Rectal smooth muscle tissue (tissue), 1 donor: Measurements from ENCODE around the gene TRERF1.
"Not testable (repeated sequence)": the region's sequence is repeated elsewhere in the genome, so short reads cannot be mapped to it uniquely, and the experiment has no call there.

Experiments
- H3K27ac ChIP-seq: one replicate; pipeline ENCODE4 v1.7.0; 2013; ENCODE audit warnings: low read depth, low read length, inconsistent platforms
- H3K27me3 ChIP-seq: one replicate; pipeline ENCODE4 v1.7.0; 2013; ENCODE audit warnings: low read length; ENCODE audit not compliant: control insufficient read depth, insufficient read depth
- H3K36me3 ChIP-seq: one replicate; pipeline ENCODE4 v1.7.0; 2013; ENCODE audit warnings: low read length; ENCODE audit not compliant: control insufficient read depth, insufficient read depth
- H3K4me1 ChIP-seq: one replicate; pipeline ENCODE4 v1.7.0; 2013; ENCODE audit warnings: low read length; ENCODE audit not compliant: control insufficient read depth, insufficient read depth
- H3K4me3 ChIP-seq: one replicate; pipeline ENCODE4 v1.7.0; 2013; ENCODE audit warnings: low read length
- H3K9ac ChIP-seq: one replicate; pipeline ENCODE4 v1.7.0; 2013; ENCODE audit warnings: low read length

Gene TRERF1

DNA sequence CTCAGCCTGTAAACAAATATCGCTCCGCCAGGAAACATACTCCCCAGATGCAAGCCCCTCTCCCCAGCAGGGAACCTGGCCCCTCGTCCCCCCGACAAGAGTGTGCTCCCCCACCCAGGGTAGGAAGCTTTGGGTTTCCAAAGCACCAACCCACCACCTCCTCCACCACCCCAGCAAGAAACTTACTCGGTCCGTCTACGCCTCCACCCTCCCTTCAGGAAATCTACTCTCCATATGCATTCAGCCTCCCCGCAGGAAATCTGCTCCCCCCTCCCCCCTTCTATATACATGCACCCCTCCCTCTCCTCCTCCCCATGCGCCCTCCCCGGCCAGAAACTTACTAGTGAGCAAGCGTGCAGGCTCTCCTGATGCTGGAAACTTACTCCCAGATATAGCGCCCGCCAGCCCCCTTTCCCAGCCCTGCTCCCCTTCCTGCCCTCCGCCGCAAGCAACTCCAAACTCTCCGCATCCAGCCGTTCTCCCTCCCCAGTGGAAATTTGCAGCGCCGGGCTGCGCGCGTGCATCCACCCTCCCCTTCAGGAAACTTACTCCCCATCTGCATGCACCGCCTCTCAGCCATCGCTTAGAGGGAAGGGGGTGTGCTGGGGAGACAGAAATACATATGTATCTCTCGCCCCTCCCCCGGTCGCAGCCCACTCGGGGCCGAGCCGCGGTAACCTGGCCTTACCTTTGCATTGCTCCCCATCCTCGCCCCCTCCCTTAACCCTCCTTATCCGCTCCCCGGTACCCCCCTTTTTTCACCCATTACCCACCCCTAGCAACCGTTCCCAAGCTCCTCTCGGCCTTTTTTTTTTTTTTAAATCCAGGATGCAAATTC is at the start of gene TRERF1:
Gene TRERF1, minus strand, starts transcription at position 594 of the 838 bp plus-strand sequence. CDS start 182,336 bp downstream, outside the sequence.
- Histone ChIP-seq H3K36me3 (no peaks in the 10 kb centered on the region), H3K9ac (peak within 1 kb of the TSS; percentile 42), H3K27ac (peak within 1 kb of the TSS; percentile 85), H3K27me3 (no peaks in the 10 kb centered on the region), H3K4me3 (peak within 1 kb of the TSS; percentile 82), H3K4me1 (peaks cover 2% of the 10 kb centered on the region)

GRCh38 chr6:42498473-42499128 is 46.9 kb upstream of the TRERF1 start:
- H3K4me1 ChIP-seq, result peaks cover 3% of the 10 kb centered on the region
- no peaks in the 10 kb centered on the region for H3K36me3 ChIP-seq
- H3K27ac ChIP-seq, result no peak overlapping the region
- H3K27me3 ChIP-seq, result no peaks in the 10 kb centered on the region
- no peak overlapping the region for H3K4me3 ChIP-seq
- H3K9ac ChIP-seq, result no peak overlapping the region

GRCh38 chr6:42493914-42494539 is 42.3 kb upstream of the TRERF1 start:
- Histone ChIP-seq H3K27me3 (no peaks in the 10 kb centered on the region), H3K9ac (no peak overlapping the region), H3K4me3 (no peak overlapping the region), H3K27ac (no peak overlapping the region), H3K4me1 (no peaks in the 10 kb centered on the region), H3K36me3 (no peaks in the 10 kb centered on the region)

- Histone ChIP-seq H3K27ac (no peak overlapping the region), H3K4me3 (no peak overlapping the region), H3K36me3 (no peaks in the 10 kb centered on the region), H3K27me3 (no peaks in the 10 kb centered on the region), H3K4me1 (no peaks in the 10 kb centered on the region), H3K9ac (no peak overlapping the region)
These were observed 36.4 kb upstream of the TRERF1 start for GRCh38 chr6:42488129-42488528.

DNA sequence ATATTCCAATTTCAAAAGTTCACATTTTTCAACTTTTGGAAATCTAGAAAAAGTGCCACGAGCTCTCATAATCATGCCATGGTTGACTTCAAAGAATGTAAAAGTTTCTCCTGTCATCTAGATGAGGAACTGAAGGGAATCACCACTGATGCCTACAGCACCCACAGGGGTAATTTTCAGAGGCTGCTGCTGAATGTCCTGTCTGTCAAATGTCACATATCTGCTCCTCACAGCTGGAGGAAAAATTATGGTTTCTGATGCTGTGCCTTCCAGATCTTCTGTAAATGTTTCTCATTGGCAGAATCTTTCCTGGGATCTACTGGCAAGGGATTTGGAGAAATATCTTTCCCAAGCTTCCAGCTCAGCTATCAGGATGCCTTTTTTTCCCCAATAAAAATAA is 32.5 kb upstream of the TRERF1 start:
- peaks cover 8% of the 10 kb centered on the region for H3K4me1 ChIP-seq
- H3K4me3 ChIP-seq, result no peak overlapping the region
- H3K9ac ChIP-seq, result no peak overlapping the region
- no peaks in the 10 kb centered on the region for H3K36me3 ChIP-seq
- no peak overlapping the region for H3K27ac ChIP-seq
- no peaks in the 10 kb centered on the region for H3K27me3 ChIP-seq

DNA sequence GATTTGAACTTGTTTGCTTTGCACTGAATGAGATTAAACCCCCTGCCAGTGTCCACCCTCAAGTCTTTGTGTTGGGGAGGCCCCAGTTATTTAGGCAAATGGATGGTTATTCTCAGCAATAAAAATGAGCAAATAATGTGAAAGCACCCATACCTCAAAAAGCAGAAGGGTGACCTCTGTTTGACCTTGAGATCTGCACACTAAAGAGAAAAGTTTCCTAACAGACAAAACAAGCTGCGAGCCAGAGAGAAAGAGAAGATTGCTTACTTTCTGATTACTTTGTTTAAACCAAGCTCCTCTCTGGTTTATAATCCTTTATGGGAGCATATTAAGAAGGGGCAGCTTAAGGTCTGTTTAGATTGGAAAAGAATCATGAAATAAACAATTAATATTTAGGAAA is 30.4 kb upstream of the TRERF1 start:
- no peak overlapping the region for H3K9ac ChIP-seq
- no peaks in the 10 kb centered on the region for H3K27me3 ChIP-seq
- no peak overlapping the region for H3K4me3 ChIP-seq
- H3K27ac ChIP-seq, result no peak overlapping the region
- peaks cover 8% of the 10 kb centered on the region for H3K4me1 ChIP-seq
- no peaks in the 10 kb centered on the region for H3K36me3 ChIP-seq

DNA sequence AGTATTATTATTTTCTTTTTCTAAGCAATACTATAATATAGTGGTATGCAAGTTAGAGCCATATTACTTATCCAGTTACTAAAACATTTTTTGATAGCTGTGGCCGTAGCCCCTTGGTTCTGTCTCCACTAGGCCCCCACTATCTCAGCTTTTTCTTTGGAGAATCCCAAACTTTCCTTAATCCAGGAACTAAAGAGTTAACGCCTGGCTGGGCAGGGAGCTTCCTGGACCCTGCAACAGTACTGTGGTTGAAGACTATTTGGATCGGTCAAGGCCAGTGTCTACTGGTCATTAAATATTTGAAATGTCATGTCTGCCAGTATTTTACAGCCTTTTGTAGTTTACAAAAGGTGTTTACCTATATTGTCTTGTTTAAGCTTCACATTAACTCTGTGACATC is 20.0 kb upstream of the TRERF1 start:
- H3K9ac ChIP-seq, result no peak overlapping the region
- H3K36me3 ChIP-seq, result no peaks in the 10 kb centered on the region
- no peak overlapping the region for H3K27ac ChIP-seq
- H3K4me1 ChIP-seq, result no peaks in the 10 kb centered on the region
- H3K27me3 ChIP-seq, result no peaks in the 10 kb centered on the region
- H3K4me3 ChIP-seq, result no peak overlapping the region

DNA sequence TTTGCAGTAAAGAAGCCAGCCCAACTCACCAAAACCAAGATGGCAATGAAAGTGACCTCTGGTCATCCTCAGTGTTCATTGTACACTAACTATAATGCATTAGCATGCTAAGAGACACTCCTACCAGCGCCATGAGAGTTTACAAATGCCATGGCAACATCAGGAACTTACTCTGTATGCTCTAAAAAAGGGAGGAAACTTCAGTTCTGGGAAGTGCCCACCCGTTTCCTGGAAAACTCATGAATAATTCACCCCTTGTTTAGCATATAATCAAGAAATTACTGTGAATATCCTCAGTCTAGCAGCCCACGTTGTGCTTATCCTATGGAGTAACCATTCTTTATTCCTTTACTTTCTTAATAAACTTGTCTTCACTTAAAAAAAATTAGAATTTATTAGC is 19.4 kb upstream of the TRERF1 start:
- Histone ChIP-seq H3K4me3 (no peak overlapping the region), H3K27ac (no peak overlapping the region), H3K4me1 (no peaks in the 10 kb centered on the region), H3K27me3 (no peaks in the 10 kb centered on the region), H3K36me3 (no peaks in the 10 kb centered on the region), H3K9ac (no peak overlapping the region)

DNA sequence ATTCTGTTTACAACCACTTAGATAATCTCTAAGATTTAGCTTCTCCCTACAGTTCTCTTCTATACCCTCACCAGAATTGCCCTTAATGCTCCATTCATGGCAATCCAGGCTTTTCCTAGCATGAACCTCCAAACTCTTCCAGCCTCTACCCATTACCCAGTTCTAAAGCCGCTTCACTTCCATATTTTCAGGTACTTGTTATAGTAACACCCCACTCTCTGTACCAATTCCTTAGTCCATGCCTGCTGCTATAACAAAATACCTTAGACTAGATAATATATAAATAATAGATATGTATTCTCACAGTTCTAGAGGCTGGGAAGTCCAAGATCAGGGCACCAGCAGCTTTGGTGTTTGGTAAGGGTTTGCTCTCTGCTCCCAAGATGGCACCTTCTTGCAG is 16.5 kb upstream of the TRERF1 start:
- H3K4me1 ChIP-seq, result no peaks in the 10 kb centered on the region
- no peak overlapping the region for H3K27ac ChIP-seq
- H3K4me3 ChIP-seq, result no peak overlapping the region
- H3K9ac ChIP-seq, result no peak overlapping the region
- no peaks in the 10 kb centered on the region for H3K27me3 ChIP-seq
- H3K36me3 ChIP-seq, result no peaks in the 10 kb centered on the region

DNA sequence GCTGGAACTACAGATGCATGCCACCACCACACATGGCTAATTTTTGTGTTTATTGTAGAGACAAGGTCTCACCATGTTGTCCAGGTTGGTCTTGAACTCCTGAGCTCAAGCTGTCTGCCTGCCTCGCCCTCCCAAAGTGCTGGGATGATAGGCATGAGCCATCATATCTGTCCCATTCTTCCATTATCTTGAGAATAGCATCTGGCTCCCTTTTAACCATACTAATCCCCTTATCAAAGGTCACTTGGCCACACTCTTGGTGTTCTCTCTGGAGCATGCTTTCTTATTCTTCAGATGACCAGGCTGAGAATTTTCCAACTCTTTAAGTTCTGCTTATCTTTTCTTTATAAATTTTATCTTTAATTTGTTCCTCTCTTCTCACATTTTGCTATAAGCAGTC is 15.9 kb upstream of the TRERF1 start:
- Histone ChIP-seq H3K9ac (no peak overlapping the region), H3K36me3 (no peaks in the 10 kb centered on the region), H3K4me3 (no peak overlapping the region), H3K27me3 (no peaks in the 10 kb centered on the region), H3K27ac (no peak overlapping the region), H3K4me1 (no peaks in the 10 kb centered on the region)

DNA sequence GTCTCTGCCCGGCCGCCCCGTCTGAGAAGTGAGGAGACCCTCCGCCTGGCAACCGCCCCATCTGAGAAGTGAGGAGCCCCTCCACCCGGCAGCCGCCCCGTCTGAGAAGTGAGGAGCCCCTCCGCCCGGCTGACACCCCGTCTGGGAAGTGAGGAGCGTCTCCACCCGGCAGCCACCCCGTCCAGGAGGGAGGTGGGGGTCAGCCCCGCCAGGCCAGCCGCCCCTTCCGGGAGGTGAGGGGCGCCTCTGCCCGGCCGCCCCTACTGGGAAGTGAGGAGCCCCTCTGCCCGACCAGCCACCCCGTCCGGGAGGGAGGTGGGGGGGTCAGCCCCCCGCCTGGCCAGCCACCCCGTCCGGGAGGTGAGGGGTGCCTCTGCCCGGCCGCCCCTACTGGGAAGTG is 14.7 kb upstream of the TRERF1 start:
- H3K36me3 ChIP-seq, H3K9ac ChIP-seq, H3K27me3 ChIP-seq, H3K27ac ChIP-seq, H3K4me1 ChIP-seq, H3K4me3 ChIP-seq: not testable (repeated sequence)

DNA sequence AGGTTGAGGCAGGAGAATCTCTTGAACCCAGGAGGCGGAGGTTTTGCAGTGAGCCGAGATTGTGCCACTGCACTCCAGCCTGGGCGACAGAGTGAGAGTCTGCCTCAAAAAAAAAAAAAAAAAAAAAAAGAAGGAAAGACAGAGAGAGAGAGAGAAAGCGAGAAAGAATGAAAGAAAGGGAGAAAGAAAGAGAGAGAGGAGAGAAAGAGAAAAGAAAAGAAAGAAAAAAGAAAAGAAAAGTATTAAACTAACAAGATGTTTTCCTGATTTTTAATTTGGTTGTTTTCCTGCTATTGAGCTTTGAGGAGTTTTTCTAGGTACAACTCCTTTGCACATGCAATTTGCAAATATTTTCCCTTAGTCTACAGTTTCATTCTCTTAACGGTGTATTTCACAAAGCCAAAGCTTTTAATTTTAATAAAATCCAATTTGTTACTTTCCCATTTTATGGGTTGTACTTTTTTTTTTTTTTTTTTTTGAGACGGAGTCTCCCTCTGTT is 10.8 kb upstream of the TRERF1 start:
- Histone ChIP-seq H3K27me3 (no peaks in the 10 kb centered on the region), H3K9ac (no peak overlapping the region), H3K36me3 (no peaks in the 10 kb centered on the region), H3K27ac (no peak overlapping the region), H3K4me1 (no peaks in the 10 kb centered on the region), H3K4me3 (no peak overlapping the region)
